SK-N-SH (cell line): ENCODE measurements around the gene PPAN. TPM values are rescaled to one million over a fixed set of nuclear protein-coding genes. Genes with fewer than 3 reads are reported as not detected.

Source experiments
- polyA plus RNA-seq, 3 experiments: library from polyadenylated mRNA; depleted of rRNA; stranded (reverse); fragments of >200 nt; gene quantifications; 2 replicates each; pipeline ENCODE4 v1.2.3, GENCODE V29; 2012
- small RNA-seq, 7 experiments: library from RNA; depleted of rRNA; stranded (forward); fragments of <200 nt; gene quantifications; one replicate each; pipeline ENCODE3, GENCODE V24; 2012

The PPAN gene
- polyA plus RNA-seq, 1 of the 3 experiments (the other 2 are of a cell fraction): 75.6 TPM

Small RNAs within 50 kb of the gene (small RNA-seq; reads per million reads assigned to genes)
- gene SNORD105: 4.5 to 62.9 (median 7.8) reads per million in 7 experiments
- gene SNORD105B: 1.2 to 1,728 (median 56.5) reads per million in 7 experiments

Other genes with a start within 250 kb of the PPAN start
- 8.2 and 10.7 TPM in 2 replicates for gene OLFM2, start 169.8 kb upstream of the PPAN start, polyA plus RNA-seq (2012; rRNA removed)
- under 0.01 and 0.02 TPM in 2 replicates for gene COL5A3, start 95.9 kb upstream of the PPAN start, polyA plus RNA-seq (2012; rRNA removed)
- 0.03 TPM in 1 of 2 replicates, not detected in the other for gene RDH8, start 92.9 kb upstream of the PPAN start, polyA plus RNA-seq (2012; rRNA removed)
- gene SHFL, start 20.0 kb upstream of the PPAN start, polyA plus RNA-seq (2012; rRNA removed): 36.6 and 43.2 TPM in 2 replicates
- gene ANGPTL6, start 3.7 kb upstream of the PPAN start, polyA plus RNA-seq (2012; rRNA removed): 0.13 and 0.32 TPM in 2 replicates
- gene P2RY11, start 5.3 kb downstream of the PPAN start, polyA plus RNA-seq (2012; rRNA removed): 6.8 and 8.7 TPM in 2 replicates
- 271 and 432 TPM in 2 replicates for gene EIF3G, start 13.5 kb downstream of the PPAN start, polyA plus RNA-seq (2012; rRNA removed)
- 46.1 and 58.3 TPM in 2 replicates for gene DNMT1, start 88.6 kb downstream of the PPAN start, polyA plus RNA-seq (2012; rRNA removed)
- gene S1PR2, start 125.0 kb downstream of the PPAN start, polyA plus RNA-seq (2012; rRNA removed): 3.6 and 3.8 TPM in 2 replicates
- 76.0 and 110 TPM in 2 replicates for gene MRPL4, start 145.9 kb downstream of the PPAN start, polyA plus RNA-seq (2012; rRNA removed)
- 14.5 and 14.8 TPM in 2 replicates for gene ICAM1, start 164.8 kb downstream of the PPAN start, polyA plus RNA-seq (2012; rRNA removed)
- 0.05 TPM in 2 replicates for gene ICAM4, start 180.6 kb downstream of the PPAN start, polyA plus RNA-seq (2012; rRNA removed)
- gene ICAM5, start 183.6 kb downstream of the PPAN start, polyA plus RNA-seq (2012; rRNA removed): 4.9 and 5.2 TPM in 2 replicates
- 1.8 and 2.1 TPM in 2 replicates for gene ZGLP1, start 203.5 kb downstream of the PPAN start, polyA plus RNA-seq (2012; rRNA removed)
- 45.8 TPM in 2 replicates for gene FDX2, start 209.7 kb downstream of the PPAN start, polyA plus RNA-seq (2012; rRNA removed)
- gene RAVER1, start 227.2 kb downstream of the PPAN start, polyA plus RNA-seq (2012; rRNA removed): 3.0 and 8.2 TPM in 2 replicates
- gene ICAM3, start 233.3 kb downstream of the PPAN start, polyA plus RNA-seq (2012; rRNA removed): 12.6 and 15.6 TPM in 2 replicates